GM19035 (cell line): Measurements from ENCODE around the gene DVL1.

Experiments
- ATAC-seq: cut with Tn5 transposase; IDR thresholded peaks from one replicate; pipeline ENCODE4 v1.9.1; 2021; ENCODE audit not compliant: unreplicated experiment

DVL1 gene

GRCh38 chr1:1312450-1313314 is 36.5 kb downstream of the DVL1 start:
- no peak for ATAC-seq

- no peak for ATAC-seq
Observed at GRCh38 chr1:1311107-1312104, 37.8 kb downstream of the DVL1 start.

DNA sequence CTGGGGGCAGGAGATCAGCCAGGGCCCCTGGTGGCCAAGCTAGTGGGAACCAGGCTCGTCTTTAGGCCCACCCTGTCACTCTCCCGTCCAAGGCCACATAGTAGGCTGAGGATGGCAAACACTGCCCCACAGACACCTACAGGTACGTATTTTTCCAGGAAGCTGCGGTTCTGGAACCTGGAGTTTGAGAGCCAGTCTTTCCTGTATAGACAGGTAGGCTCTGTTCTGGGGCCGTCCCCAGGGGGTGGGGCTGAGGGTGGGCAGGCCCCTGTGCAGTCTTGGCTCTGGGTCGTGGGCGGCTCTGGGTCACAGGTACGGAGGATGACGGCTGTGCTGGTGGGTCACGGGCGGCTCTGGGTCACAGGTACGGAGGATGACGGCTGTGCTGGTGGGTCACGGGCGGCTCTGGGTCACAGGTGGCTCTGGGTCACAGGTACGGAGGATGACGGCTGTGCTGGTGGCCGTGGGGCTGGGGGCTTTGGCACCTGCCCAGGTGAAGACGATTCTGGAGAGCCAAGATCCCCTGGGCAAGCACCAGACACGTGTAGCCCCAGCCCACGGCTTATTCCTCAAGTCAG is 38.7 kb downstream of the DVL1 start:
- ATAC-seq: no peak

- no peak for ATAC-seq
Observed at GRCh38 chr1:1310109-1310385, 39.2 kb downstream of the DVL1 start.

GRCh38 chr1:1309251-1310108 is 39.7 kb downstream of the DVL1 start:
- no peak for ATAC-seq

DNA sequence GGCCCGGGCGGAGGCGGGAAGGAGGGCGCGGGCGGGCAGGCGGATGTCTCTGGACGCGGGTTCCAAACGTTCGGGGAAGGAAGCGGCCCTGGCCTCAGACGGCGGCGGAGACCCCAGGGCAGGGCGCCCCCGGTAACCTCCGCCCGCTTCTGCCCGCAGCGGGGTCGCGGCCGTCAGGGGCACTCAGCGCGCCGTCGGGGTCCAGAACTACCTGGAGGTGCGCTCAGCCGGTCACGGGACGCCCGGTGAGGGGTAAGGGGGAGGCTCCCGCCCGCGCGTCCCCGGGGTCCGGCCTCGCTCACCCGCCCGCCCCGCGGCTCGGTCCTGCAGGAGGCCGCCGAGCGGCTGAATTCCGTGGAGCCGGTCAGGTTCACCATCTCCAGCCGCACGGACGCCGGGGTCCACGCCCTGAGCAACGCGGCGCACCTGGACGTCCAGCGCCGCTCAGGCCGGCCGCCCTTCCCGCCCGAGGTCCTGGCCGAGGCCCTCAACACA is 40.4 kb downstream of the DVL1 start:
- ATAC-seq: no peak

GRCh38 chr1:1307923-1308755 is 41.1 kb downstream of the DVL1 start, which contains the start of the genes ACAP3 and PUSL1:
TSS of gene ACAP3 (minus strand) at chr1:1307930. CDS start at chr1:1307815, 115 bp downstream.
TSS of gene PUSL1 (plus strand) at chr1:1308597. CDS start at chr1:1308644, 47 bp downstream.
- peak; percentile 62 for ATAC-seq

DNA sequence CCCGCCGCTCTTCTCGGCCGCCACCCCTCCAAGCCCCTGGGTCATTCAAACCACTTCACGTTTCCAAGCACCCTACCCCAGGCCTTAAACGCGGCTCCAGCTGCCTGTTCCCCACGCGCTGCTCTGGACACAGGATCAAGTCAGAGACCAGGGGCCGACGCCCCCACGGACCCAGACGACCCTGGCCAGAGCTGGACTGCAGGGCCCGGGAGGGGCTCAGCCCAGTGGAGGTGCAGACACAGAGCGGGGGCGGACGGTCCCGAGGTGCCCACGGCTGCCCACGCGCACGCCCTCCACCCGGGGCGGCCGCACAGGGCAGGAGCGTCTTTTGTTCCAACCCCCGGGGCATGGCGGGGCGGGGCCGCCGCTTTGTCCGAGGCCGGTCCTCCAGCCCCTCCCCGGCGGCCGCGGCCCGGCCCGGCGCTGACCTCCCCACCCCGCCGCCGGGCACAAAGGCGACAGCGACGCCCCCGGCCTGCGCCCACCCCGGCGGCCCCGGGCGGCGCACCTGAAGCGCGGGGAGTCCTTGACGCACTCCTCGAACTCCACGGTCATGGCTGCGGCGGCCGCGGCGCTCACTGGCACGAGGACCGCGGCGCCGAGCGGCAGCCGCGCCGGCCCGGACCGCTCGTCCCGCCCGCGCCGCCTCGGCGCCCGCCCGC is 41.8 kb downstream of the DVL1 start:
- ATAC-seq: peak; percentile 8

- no peak for ATAC-seq
Observed at GRCh38 chr1:1306661-1307260, 42.5 kb downstream of the DVL1 start.

DNA sequence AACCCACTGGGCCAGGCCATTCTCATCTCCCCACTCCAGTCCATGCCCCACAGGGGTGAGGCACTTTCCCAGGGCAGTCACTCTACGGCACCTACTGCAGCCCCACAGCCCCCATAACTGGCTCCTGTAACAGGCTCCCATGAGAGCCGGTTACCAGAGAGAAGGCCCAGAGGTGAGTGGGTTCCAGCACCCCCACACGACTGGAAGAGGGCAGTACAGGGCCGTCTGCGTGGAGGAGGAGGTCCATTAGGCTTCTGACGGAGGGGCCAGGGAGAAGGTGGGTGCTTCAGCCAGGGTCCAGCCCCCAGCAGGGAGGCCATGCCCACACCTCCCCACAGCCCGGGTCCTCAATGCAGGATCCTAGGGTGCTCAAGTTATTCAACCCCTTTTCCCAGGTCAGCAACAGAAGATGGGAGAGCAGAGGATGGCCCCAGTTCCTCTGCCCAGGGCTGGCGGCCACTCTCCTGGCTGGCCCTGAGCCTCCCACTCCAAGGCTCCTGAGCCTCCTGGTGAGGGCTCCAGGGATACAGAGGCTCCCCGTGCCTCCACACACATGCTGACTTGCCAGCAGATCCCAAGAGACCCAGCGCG is 43.1 kb downstream of the DVL1 start:
- no peak for ATAC-seq

- no peak for ATAC-seq
Observed at GRCh38 chr1:1305300-1306069, 43.7 kb downstream of the DVL1 start.

DNA sequence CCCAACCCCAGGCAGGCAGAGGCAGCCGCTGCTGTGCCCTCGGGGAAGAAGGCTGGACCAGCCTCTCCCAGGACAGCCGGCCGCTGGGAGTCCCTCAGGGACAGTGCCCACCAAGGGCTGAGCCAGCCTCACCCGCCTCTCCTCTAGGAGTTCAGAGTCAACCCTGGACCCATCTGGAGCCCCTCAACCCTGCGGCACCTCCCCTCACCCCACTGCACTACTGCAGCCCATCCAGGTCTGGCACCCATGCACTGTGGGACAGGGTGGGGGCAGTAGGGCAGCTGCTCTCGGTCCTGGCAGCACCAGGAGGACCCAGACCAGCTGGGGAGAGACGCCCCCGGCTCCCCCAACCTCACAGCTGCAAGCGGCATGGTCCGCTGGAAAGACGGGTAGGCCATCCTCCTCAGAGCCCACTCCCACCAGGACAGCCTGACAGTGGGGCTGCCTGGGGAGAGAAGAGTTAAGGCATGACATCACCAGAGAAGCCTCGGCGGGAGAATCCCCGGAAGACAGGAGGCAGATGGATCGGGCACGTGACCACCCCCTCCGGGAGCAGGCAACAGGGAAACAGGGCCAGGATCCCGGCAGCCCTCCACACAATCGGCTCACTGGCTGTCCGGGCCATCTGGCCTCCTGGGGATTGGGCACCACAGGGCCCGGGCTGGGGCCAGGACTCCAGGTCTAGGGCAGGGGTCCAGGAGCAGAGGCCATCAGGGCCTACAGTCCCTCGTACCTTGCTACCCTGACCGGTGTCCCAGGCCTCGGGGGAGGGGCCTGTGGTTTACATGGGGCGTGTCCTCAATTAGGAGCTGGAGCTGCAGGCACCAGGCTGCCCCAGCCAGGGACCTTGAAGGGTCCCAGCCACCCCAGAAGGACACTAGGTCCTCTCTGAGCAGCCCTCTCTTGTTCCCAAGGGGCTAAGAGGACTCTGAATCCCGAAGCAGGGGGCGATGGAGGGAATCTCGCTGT is 44.6 kb downstream of the DVL1 start:
- no peak for ATAC-seq

DNA sequence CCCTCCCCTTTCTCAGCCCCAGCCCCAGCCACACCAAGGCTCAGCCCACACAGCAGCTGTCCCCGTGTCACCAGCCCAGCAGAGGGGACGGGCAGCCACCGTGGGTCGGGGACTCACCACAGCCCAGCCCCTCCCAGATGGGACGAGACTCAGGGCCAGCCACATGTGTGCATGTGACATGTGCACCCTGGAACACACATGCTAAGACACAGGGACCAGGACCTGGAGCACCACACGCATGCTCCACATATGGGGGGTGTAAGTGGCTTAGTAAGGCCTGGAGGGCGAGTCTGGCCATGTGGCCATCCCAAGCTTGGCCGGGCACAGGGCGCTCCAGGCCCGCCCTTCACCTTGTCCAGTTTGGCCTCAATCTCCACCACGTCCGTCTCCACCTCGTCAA is 45.5 kb downstream of the DVL1 start:
- ATAC-seq: no peak

GRCh38 chr1:1302951-1303509 is 46.2 kb downstream of the DVL1 start:
- ATAC-seq: no peak

DNA sequence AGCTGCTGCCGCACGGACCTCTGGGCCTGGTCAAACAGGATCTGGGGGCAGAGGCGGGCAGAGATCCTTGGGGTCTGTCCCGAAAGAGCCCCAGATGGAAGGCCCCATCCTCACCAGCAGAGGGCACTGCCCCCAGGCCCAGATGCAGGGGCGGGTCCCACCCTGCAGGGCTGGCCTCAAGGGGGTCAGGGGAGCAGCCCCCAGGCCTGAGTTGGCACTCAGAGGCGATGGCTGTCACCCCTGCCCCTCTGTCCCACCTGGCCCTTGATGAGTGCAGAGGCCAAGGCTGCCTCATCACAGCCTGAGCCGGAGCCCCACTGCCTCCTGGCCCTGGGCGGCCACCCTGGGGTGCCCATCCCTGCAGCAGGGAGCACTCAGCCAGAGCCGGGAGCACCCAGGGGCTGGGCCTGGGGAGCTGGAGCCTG is 47.2 kb downstream of the DVL1 start:
- no peak for ATAC-seq

DNA sequence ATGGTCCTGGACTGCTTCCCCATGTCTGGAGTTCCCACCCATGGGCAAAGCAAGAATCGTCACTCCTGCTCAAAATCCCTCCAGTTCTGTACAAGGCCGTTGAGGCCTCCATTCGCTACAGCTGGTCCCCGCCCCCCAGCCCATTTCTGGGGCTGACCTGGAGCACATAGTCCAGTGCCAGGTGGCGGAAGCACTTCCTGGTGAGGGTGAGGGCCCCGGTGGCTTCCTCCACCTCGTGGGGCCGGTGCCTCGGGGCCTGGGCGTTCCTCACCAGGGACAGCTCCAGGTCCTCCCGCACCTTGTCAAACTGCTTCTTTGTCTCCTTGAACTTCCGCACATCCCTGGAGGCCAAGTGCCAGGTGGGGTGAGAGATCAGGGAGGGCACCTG is 48.9 kb downstream of the DVL1 start:
- ATAC-seq: no peak
